ENCODE measurements around the gene ELAVL4. TPM values are rescaled to one million over a fixed set of nuclear protein-coding genes. Genes with fewer than 3 reads are reported as not detected.

The ELAVL4 gene
- total RNA-seq, 1 donor from 2014 or later: 2.5 TPM

GRCh38 chr1:50148142-50148923 is 39.6 kb downstream of the ELAVL4 start:
- peaks cover 22% of the 10 kb centered on the region for H3K27me3 Mint-ChIP-seq
- H3K4me1 Mint-ChIP-seq (ENCODE audit: unreplicated experiment): no peaks in the 10 kb centered on the region
- no peak overlapping the region for H3K27ac Mint-ChIP-seq
- H3K9me3 Mint-ChIP-seq: no peaks in the 10 kb centered on the region
- no peaks in the 10 kb centered on the region for H3K36me3 Mint-ChIP-seq
- H3K4me3 Mint-ChIP-seq: no peak overlapping the region
- TF ChIP-seq CTCF (conservative IDR thresholded peaks at IDR 0.05): no peak
- DNase-seq (ENCODE audit: extremely low spot score, unreplicated experiment): no peak

GRCh38 chr1:50152236-50152635 is 43.5 kb downstream of the ELAVL4 start:
- no peak for TF ChIP-seq CTCF (conservative IDR thresholded peaks at IDR 0.05)
- DNase-seq (ENCODE audit: extremely low spot score, unreplicated experiment): no peak
- H3K9me3 Mint-ChIP-seq: no peaks in the 10 kb centered on the region
- no peaks in the 10 kb centered on the region for H3K36me3 Mint-ChIP-seq
- no peak overlapping the region for H3K4me3 Mint-ChIP-seq
- H3K27me3 Mint-ChIP-seq: peaks cover 14% of the 10 kb centered on the region
- no peak overlapping the region for H3K27ac Mint-ChIP-seq
- H3K4me1 Mint-ChIP-seq (ENCODE audit: unreplicated experiment): no peaks in the 10 kb centered on the region

DNA sequence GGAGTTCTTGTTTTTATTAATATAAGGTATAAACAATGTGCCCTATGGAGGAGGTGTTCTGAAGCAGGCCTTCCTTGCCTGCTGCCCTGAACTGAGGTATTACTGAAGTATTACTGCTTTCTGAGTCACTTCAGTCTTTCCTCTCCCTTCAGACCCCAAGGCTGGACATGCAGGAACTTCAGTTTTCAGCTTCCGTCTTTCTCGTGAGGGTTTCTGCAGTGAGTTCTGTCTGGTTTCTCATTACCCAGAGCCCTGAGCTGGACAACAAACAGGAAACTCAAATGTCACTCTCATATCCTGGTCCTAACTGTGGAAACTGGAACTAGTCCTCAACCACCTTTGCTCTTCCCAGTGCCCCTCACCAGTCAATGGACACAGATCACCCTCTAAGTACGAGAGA is 46.8 kb downstream of the ELAVL4 start:
- no peak overlapping the region for H3K4me3 Mint-ChIP-seq
- peaks cover 11% of the 10 kb centered on the region for H3K27me3 Mint-ChIP-seq
- H3K27ac Mint-ChIP-seq: no peak overlapping the region
- no peak for DNase-seq (ENCODE audit: extremely low spot score, unreplicated experiment)
- no peaks in the 10 kb centered on the region for H3K36me3 Mint-ChIP-seq
- no peak for TF ChIP-seq CTCF (conservative IDR thresholded peaks at IDR 0.05)
- H3K4me1 Mint-ChIP-seq (ENCODE audit: unreplicated experiment): no peaks in the 10 kb centered on the region
- H3K9me3 Mint-ChIP-seq: no peaks in the 10 kb centered on the region

GRCh38 chr1:50156241-50157010 is 47.7 kb downstream of the ELAVL4 start:
- H3K36me3 Mint-ChIP-seq: no peaks in the 10 kb centered on the region
- H3K27me3 Mint-ChIP-seq: peaks cover 11% of the 10 kb centered on the region
- TF ChIP-seq CTCF (conservative IDR thresholded peaks at IDR 0.05): no peak
- H3K27ac Mint-ChIP-seq: no peak overlapping the region
- DNase-seq (ENCODE audit: extremely low spot score, unreplicated experiment): no peak
- H3K4me1 Mint-ChIP-seq (ENCODE audit: unreplicated experiment): no peaks in the 10 kb centered on the region
- H3K9me3 Mint-ChIP-seq: no peaks in the 10 kb centered on the region
- no peak overlapping the region for H3K4me3 Mint-ChIP-seq

DNA sequence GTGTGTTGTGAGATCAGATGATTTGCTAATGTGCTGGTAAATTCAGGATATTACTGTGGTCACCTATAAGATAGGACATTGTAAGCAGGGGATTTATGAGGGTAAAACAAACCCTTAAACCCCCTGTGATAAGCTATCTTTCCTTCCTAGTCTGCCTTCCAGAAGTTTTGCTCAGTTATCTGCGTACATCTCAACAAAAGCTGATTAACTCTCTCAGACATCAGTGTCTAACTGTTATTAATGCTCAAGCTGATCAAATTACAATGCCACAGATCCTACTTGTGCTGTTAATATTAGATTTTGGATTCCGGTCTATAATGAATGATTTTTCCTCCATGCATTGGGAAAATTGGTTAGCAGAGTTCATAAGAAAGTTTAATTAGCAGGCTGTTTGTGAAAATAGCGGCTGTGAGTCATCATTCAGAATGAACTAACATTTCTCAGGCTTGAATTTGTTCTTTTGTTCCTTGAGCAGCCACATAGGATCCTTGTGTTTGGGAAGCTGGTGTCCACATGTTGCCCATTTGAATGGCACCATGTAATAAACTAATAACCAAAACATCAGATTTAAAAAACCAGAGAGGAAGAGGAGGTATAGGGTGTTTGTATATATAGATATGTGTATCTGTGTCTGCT is 48.7 kb downstream of the ELAVL4 start:
- no peak for TF ChIP-seq CTCF (conservative IDR thresholded peaks at IDR 0.05)
- Mint-ChIP-seq H3K36me3 (no peaks in the 10 kb centered on the region), H3K4me1 (ENCODE audit: unreplicated experiment) (no peaks in the 10 kb centered on the region), H3K9me3 (no peaks in the 10 kb centered on the region), H3K27me3 (peaks cover 6% of the 10 kb centered on the region), H3K27ac (no peak overlapping the region), H3K4me3 (no peak overlapping the region)
- DNase-seq (ENCODE audit: extremely low spot score, unreplicated experiment): no peak

Data from type B pancreatic cell (in vitro differentiated cells).